NT2/D1 (cell line): ENCODE results near the gene PMP22.

Experiments
- DNase-seq: peaks from one replicate; pipeline ENCODE4 v3.0.0-alpha.2; 2011; ENCODE audit warnings: low read depth, low spot score
- H3K27me3 ChIP-seq: 2 replicates; pipeline ENCODE4 v1.6.0; 2011; ENCODE audit warnings: mild to moderate bottlenecking; ENCODE audit not compliant: insufficient read length, insufficient read depth
- H3K36me3 ChIP-seq: 2 replicates; pipeline ENCODE4 v1.6.1; 2011; ENCODE audit warnings: mild to moderate bottlenecking, low read length, mixed read lengths; ENCODE audit not compliant: insufficient read depth, insufficient read length
- H3K4me1 ChIP-seq: 2 replicates; pipeline ENCODE4 v1.5.1; 2011; ENCODE audit not compliant: insufficient read depth, insufficient read length
- H3K4me3 ChIP-seq: 2 replicates; pipeline ENCODE4 v1.5.1; 2011; ENCODE audit warnings: low read depth; ENCODE audit not compliant: insufficient read length
- H3K9ac ChIP-seq: 2 replicates; pipeline ENCODE4 v1.6.0; 2011; ENCODE audit warnings: low read depth; ENCODE audit not compliant: insufficient read length
- H3K9me3 ChIP-seq: 2 replicates; pipeline ENCODE4 v1.5.1; 2011; ENCODE audit warnings: mild to moderate bottlenecking, low read length; ENCODE audit not compliant: insufficient read depth
- SUZ12 ChIP-seq: IDR thresholded peaks from 2 replicates; pipeline ENCODE4 v1.6.1; 2011; ENCODE audit not compliant: insufficient read length, insufficient read depth; ENCODE audit errors: extremely low read depth
- YY1 ChIP-seq: IDR thresholded peaks from 2 replicates; pipeline ENCODE4 v1.6.1; 2011; ENCODE audit not compliant: insufficient read length, insufficient read depth
- ZNF274 ChIP-seq: IDR thresholded peaks from 2 replicates; pipeline ENCODE4 v1.6.1; 2011; ENCODE audit warnings: mild to moderate bottlenecking, low read depth, low read length

Gene PMP22

DNA sequence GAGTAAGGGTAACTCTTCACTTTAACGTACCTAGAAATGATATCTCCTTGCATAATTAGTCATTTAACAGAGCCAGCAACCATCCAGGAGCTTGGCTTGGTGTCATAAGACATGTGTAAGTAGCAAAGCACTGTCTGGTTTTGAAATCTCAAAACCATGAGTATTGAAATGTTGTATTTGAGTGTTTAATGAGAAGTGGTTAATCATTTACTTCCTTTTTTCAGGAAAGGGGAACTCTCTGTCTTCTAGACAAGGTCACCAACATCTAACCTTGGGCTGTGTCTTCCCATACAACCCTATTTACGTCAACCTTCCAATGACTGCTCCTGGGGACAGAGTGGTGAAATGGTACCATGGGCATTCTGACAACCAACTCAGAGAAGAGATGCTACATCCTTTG, 27.1 kb downstream of the PMP22 start:
- Histone ChIP-seq H3K9me3 (no peaks in the 10 kb centered on the region; the same call in 1 of the 2 replicates), H3K27me3 (no peaks in the 10 kb centered on the region), H3K4me1 (no peaks in the 10 kb centered on the region), H3K4me3 (no peak overlapping the region), H3K9ac (no peak overlapping the region), H3K36me3 (peaks cover 76% of the 10 kb centered on the region)
- TF ChIP-seq ZNF274: no peak
- no peak for TF ChIP-seq SUZ12
- no peak for TF ChIP-seq YY1
- DNase-seq: no peak

DNA sequence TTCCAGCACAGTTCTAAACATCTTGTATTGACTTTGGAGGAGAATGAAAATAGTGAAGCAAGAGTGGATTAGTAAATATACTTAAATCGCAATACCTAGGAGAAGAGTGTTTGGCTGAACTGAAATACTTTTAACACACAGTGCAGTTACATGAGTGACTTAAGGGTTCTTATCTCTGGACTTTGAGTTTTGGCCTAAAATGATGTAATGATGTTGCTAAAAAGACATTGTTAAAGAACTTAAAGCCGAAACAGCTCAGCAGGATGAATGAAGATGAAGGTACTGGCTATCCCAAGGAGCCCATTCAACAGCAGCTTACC, 28.1 kb downstream of the PMP22 start:
- Histone ChIP-seq H3K4me3 (no peak overlapping the region), H3K27me3 (no peaks in the 10 kb centered on the region), H3K36me3 (peaks cover 86% of the 10 kb centered on the region), H3K9ac (no peak overlapping the region), H3K4me1 (no peaks in the 10 kb centered on the region), H3K9me3 (no peaks in the 10 kb centered on the region)
- TF ChIP-seq SUZ12: no peak
- TF ChIP-seq ZNF274: no peak
- no peak for TF ChIP-seq YY1
- DNase-seq: no peak

DNA sequence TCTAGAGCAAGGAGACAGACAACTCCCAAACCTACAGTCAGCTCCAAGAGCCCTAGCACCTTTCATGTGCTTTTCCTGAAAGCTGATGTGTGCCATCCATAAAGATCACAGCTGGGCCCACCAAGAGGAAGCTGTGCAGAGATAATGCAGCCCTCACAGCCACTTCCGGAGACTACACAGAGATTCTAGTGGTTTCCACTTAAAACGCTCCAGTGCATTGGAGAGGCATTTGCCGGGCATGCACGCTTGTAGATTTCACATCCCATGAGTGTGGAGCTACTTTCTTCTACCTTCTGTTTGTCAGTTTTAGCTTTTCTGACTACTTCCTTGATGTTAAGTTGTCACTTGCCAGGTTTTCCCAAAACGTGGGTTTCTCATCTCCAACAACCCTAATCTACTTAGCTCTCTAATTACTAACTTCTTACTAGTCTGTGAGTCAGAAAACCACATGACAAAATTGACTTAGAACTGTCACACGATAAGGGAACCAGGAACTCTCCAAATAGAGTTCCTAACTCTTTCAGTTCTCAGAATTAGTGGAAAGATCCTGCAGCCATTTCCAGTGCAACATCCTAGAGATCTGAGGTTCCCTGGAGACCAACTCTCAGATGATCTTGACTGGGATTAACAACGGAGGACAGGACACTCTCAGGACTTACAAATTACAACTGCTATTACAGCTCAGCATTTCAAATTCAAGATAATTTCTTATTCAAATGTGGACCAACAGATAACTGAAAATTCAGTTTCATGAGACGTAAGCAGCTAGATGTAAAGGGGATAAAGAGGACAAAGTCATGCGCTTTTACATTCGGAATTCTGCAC, 28.6 kb downstream of the PMP22 start:
- DNase-seq: no peak
- Histone ChIP-seq H3K9ac (no peak overlapping the region), H3K4me1 (no peaks in the 10 kb centered on the region), H3K36me3 (peaks cover 92% of the 10 kb centered on the region), H3K9me3 (no peaks in the 10 kb centered on the region), H3K4me3 (no peak overlapping the region), H3K27me3 (no peaks in the 10 kb centered on the region)
- TF ChIP-seq SUZ12: no peak
- TF ChIP-seq YY1: no peak
- no peak for TF ChIP-seq ZNF274

DNA sequence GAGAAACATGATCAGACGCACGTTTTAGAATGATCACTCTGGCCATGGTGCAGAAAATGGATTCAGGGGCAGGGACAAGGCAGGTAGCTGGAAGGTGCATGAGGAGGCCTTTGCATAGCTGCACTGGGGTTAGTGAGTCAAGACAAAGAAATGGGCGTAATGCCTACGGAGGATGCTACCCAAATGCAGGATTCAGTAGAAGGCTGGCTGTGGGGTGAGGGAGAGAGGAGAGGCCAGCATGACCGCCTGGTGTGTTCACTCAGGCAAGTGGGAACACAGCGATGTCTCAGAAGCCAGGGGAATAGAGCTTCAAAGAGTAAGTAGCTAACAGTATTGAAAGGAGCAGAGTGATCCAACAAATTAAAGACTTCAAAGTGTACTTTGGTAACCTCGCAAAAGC, 31.2 kb downstream of the PMP22 start:
- Histone ChIP-seq H3K27me3 (no peaks in the 10 kb centered on the region), H3K36me3 (peaks cover 92% of the 10 kb centered on the region), H3K4me1 (no peaks in the 10 kb centered on the region), H3K9me3 (no peaks in the 10 kb centered on the region), H3K4me3 (no peak overlapping the region), H3K9ac (no peak overlapping the region)
- TF ChIP-seq SUZ12: no peak
- DNase-seq: no peak

DNA sequence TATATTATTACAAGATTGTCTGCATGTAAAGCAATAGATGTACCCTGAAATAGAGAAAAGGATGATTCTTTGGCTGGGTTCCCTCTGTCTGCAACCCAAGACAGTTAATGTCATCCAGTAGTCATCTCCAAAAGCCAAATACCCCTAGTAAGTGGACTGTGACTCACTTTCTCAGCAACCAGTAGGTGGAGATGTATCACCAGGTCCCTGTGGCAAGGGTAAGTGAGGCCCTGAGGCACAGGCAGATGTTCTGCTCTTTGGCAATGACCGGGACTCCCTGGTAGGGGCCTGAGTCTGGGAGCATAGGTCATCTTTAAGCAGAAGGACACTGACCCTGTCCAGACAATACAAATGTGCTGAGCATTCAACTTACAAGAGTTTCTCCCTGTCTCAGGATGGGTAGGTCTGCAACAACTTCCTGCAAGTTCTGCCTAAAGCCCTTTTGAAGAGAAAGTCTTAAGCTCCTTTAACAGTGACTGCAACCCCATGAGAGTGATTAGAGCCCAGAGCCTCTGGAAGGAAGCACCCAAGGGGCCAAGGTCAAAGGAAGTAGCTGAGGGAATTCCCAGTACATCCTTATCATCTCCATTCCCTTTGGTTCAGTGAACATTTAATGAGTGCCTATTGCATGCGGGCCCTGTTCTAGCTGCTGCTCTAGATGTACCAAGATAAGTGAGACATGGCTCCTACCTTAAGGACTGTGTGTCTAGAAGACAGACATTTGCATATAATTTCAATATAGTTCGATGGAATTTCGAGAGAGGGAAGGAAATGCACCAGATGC, 31.9 kb downstream of the PMP22 start:
- no peaks in the 10 kb centered on the region for H3K4me1 ChIP-seq
- DNase-seq: no peak

DNA sequence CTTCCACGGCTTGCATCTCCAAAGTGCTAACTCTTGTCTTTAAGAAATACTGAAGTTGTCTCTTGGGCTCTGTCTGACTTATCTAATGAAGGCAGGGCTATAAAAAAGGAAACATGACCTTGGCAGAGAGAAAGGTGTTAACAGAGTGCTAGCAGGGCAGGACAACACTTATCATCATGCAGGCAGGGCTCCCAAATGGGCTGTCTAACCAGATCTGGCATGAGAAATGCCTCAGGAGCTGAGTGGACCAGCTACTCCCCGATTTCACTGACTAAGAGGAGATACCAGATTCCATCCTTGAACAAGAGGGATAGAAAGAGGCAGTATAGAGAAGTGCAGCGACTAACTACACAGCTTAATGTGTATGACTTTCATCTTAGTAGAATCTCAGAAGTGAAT, 32.6 kb downstream of the PMP22 start:
- Histone ChIP-seq H3K27me3 (no peaks in the 10 kb centered on the region), H3K9ac (no peak overlapping the region), H3K4me1 (no peaks in the 10 kb centered on the region), H3K36me3 (peaks cover 77% of the 10 kb centered on the region), H3K4me3 (no peak overlapping the region), H3K9me3 (no peaks in the 10 kb centered on the region)
- no peak for DNase-seq
- TF ChIP-seq YY1 (no peak), ZNF274 (no peak), SUZ12 (no peak)

More for the DNA sequence above, 31.9 kb downstream of the PMP22 start:
- Histone ChIP-seq H3K36me3 (peaks cover 84% of the 10 kb centered on the region), H3K4me3 (no peak overlapping the region), H3K27me3 (no peaks in the 10 kb centered on the region), H3K9ac (no peak overlapping the region), H3K9me3 (no peaks in the 10 kb centered on the region)
- no peak for TF ChIP-seq ZNF274
- no peak for TF ChIP-seq SUZ12
- TF ChIP-seq YY1: no peak

DNA sequence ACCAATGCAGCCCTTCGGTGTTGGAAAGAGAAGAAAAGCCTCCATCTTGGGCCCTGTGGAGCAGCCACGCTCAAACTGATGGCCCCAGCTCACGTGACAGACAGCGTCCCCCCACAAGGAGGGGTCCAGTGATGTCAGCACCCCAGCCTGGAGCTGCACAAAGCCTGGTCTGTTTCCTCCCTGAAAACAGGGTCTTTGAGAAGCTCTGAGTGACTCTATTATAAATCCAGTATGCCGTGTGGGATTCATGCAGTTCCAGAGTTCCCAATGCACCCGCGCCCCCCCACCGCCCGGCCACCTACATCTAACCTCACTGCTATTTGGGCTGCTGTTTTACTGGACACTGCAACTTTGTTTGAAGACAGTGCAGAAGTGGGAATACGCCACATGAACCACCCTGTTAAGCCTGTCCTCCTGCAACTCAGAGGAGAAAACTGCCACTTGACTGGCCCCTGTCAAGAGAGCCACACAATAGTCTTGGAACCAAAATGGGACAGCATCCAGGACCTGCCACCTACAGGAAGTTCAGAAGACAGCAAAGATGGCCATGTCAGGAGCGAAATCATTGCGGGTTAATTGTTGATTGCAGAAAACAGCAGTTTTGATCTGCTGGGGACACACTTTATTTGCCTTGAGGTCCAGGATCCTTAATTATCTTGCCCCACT, 33.1 kb downstream of the PMP22 start:
- no peak for TF ChIP-seq ZNF274
- TF ChIP-seq SUZ12: no peak
- TF ChIP-seq YY1: no peak
- Histone ChIP-seq H3K36me3 (peaks cover 73% of the 10 kb centered on the region), H3K27me3 (no peaks in the 10 kb centered on the region), H3K4me3 (no peak overlapping the region), H3K9me3 (no peaks in the 10 kb centered on the region), H3K4me1 (no peaks in the 10 kb centered on the region), H3K9ac (no peak overlapping the region)
- no peak for DNase-seq
